HEK293T (cell line): ENCODE results near the gene RIMS1.

ENCODE experiments used
- CTBP1 ChIP-seq: fragments of 450-650 bp; IDR thresholded peaks from 2 replicates; pipeline ENCODE4 v1.6.1; 2016; ENCODE audit warnings: borderline replicate concordance
- LEF1 ChIP-seq: fragments of 450-650 bp; IDR thresholded peaks from 2 replicates; pipeline ENCODE4 v1.6.1; 2017; ENCODE audit warnings: mild to moderate bottlenecking, borderline replicate concordance
- NFRKB ChIP-seq: fragments of 450-650 bp; IDR thresholded peaks from 2 replicates; pipeline ENCODE4 v1.6.1; 2016; ENCODE audit warnings: mild to moderate bottlenecking, moderate library complexity
- ZNF384 ChIP-seq: fragments of 450-650 bp; IDR thresholded peaks from 2 replicates; pipeline ENCODE4 v1.6.1; 2016

GRCh38 chr6:72376736-72377135 lies 490.4 kb downstream of the RIMS1 start:
- no peak for TF ChIP-seq LEF1
- no peak for TF ChIP-seq ZNF384
- no peak for TF ChIP-seq CTBP1
- no peak for TF ChIP-seq NFRKB
